K562 (cell line): Measurements from ENCODE around the gene KCNJ15.

Source experiments
- ATF7 ChIP-seq: fragments of 450-650 bp; IDR thresholded peaks from 2 replicates; pipeline ENCODE4 v1.7.1; 2014; ENCODE audit warnings: mild to moderate bottlenecking, moderate library complexity
- EZH2 ChIP-seq: IDR thresholded peaks from 2 replicates; pipeline ENCODE4 v1.6.1; 2012; ENCODE audit warnings: low read depth, mild to moderate bottlenecking, inconsistent platforms, low read length, borderline replicate concordance
- GABPA ChIP-seq: fragments of 200-800 bp; sonication (Bioruptor generic); conservative IDR thresholded peaks from 2 replicates; pipeline ENCODE4 v1.6.1; 2016; ENCODE audit warnings: low read depth, missing genetic modification characterization, missing compliant biosample characterization
- KLF6 ChIP-seq: fragments of 250-450 bp; sonication (Bioruptor Pico); IDR thresholded peaks from 2 replicates; pipeline ENCODE4 v1.4.0; 2020; ENCODE audit warnings: mild to moderate bottlenecking, moderate library complexity, borderline replicate concordance
- PHTF2 ChIP-seq: fragments of 250-450 bp; sonication (Bioruptor Pico); IDR thresholded peaks from 2 replicates; pipeline ENCODE4 v1.5.0; 2021; ENCODE audit warnings: mild to moderate bottlenecking
- SIN3A ChIP-seq, 2 experiments: fragments of 150-350 bp in 1 of 2; IDR thresholded peaks; 2 replicates each; pipeline ENCODE4 v1.6.1; 2011 to 2016; ENCODE audit warnings: borderline replicate concordance in 2 of 2, low read depth in 2 of 2, low read length in 2 of 2, mild to moderate bottlenecking in 2 of 2, moderate library complexity in 2 of 2; ENCODE audit not compliant: control insufficient read depth in 1 of 2
- THRAP3 ChIP-seq: fragments of 450-650 bp; IDR thresholded peaks from 2 replicates; pipeline ENCODE4 v1.6.1; 2016; ENCODE audit warnings: mild to moderate bottlenecking, inconsistent platforms, borderline replicate concordance
- ZC3H11A ChIP-seq: IDR thresholded peaks from 2 replicates; pipeline ENCODE4 v1.6.1; 2012; ENCODE audit warnings: low read depth, low read length, improper control_type of control experiment
- ZFP1 ChIP-seq: fragments of 450-650 bp; formaldehyde crosslinking; IDR thresholded peaks from 2 replicates; pipeline ENCODE4 v1.4.0; 2020; ENCODE audit warnings: mild to moderate bottlenecking, mixed read lengths
- ZNF224 ChIP-seq: sonication (generic); formaldehyde crosslinking; IDR thresholded peaks from 2 replicates; pipeline ENCODE4 v1.8.0; 2022; ENCODE audit warnings: mild to moderate bottlenecking, missing genetic modification reagents
- ZNF232 ChIP-seq: sonication (generic); formaldehyde crosslinking; IDR thresholded peaks from 2 replicates; pipeline ENCODE4 v1.8.0; 2022; ENCODE audit warnings: mild to moderate bottlenecking, missing genetic modification reagents
- TF ChIP-seq, protein P1 (sequence below), 3 experiments: IDR thresholded peaks in 2 of 3; conservative IDR thresholded peaks in 1 of 3; 2 replicates each; pipeline ENCODE4 v1.5.1; 2011 to 2012; ENCODE audit warnings: low read length in 3 of 3, mild to moderate bottlenecking in 3 of 3, control low read depth in 2 of 3, improper control_type of control experiment in 1 of 3, inconsistent platforms in 1 of 3, low read depth in 1 of 3, mixed read lengths in 1 of 3, moderate library complexity in 1 of 3; ENCODE audit not compliant: insufficient read depth in 2 of 3
- TF ChIP-seq, protein P2 (sequence below), 2 experiments: fragments of 450-650 bp in 1 of 2; sonication (generic) in 1 of 2; formaldehyde crosslinking in 1 of 2; IDR thresholded peaks in 1 of 2; conservative IDR thresholded peaks in 1 of 2; 2 replicates each; pipeline versions ENCODE4 v1.6.1 to v1.8.1; 2016 to 2023; ENCODE audit warnings: mild to moderate bottlenecking in 2 of 2, moderate library complexity in 2 of 2, inconsistent platforms in 1 of 2, missing genetic modification reagents in 1 of 2

DNA sequence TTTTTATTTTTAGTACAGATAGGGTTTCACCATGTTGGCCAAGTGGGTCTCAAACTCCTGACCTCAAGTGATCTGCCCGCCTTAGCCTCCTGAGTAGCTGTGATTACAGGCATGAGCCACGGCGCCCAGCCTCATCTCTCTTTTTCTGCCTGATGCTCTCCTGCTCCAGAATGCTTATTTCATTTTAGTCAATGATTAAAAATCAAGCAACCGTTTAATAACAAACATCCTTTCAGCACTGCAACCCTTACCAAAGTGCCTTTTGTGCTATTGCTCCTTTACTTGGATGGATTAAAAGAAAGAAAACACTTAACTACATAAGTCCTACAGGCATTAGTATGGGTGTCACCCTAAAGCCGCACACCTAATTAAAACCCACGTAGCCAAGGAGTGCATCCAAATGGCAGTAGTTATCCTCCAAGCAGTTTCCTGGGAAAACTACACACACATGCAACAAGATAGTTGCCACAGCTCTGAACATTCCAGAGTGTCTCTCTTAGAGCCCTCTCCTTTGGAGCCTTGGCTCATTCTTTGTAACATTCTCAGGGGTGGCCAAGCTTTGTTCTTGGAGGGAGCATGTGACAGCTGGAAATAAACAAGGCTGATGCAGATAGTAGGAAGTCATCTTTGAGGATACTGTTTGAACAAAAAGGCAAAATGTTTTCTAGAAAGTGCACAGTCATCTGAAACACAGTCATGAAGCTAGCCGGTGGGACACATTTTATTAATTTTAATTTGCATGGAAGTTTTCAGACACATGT lies 51.2 kb downstream of the KCNJ15 start:
- TF ChIP-seq, protein P1, sequence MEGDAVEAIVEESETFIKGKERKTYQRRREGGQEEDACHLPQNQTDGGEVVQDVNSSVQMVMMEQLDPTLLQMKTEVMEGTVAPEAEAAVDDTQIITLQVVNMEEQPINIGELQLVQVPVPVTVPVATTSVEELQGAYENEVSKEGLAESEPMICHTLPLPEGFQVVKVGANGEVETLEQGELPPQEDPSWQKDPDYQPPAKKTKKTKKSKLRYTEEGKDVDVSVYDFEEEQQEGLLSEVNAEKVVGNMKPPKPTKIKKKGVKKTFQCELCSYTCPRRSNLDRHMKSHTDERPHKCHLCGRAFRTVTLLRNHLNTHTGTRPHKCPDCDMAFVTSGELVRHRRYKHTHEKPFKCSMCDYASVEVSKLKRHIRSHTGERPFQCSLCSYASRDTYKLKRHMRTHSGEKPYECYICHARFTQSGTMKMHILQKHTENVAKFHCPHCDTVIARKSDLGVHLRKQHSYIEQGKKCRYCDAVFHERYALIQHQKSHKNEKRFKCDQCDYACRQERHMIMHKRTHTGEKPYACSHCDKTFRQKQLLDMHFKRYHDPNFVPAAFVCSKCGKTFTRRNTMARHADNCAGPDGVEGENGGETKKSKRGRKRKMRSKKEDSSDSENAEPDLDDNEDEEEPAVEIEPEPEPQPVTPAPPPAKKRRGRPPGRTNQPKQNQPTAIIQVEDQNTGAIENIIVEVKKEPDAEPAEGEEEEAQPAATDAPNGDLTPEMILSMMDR (IDR thresholded peaks at IDR 0.05 in 2 of 3, conservative IDR thresholded peaks at IDR 0.05 in 1 of 3; ENCODE audit: insufficient read depth in 2 of 3, low read depth in 1 of 3, low read length in 3 of 3): no peak
- TF ChIP-seq PHTF2: no peak
- no peak for TF ChIP-seq ZNF224 (CRISPR knock-in tag)
- no peak for TF ChIP-seq ATF7
- TF ChIP-seq THRAP3: no peak
- no peak for TF ChIP-seq KLF6 (CRISPR knock-in tag)
- no peak for TF ChIP-seq ZC3H11A
- TF ChIP-seq GABPA (tag): no peak
- no peak for TF ChIP-seq EZH2
- no peak for TF ChIP-seq ZNF232
- no peak for TF ChIP-seq SIN3A (IDR thresholded peaks at IDR 0.05; ENCODE audit: borderline replicate concordance in 2 of 2, control insufficient read depth in 1 of 2, low read depth in 2 of 2, low read length in 2 of 2)
- TF ChIP-seq, protein P2, sequence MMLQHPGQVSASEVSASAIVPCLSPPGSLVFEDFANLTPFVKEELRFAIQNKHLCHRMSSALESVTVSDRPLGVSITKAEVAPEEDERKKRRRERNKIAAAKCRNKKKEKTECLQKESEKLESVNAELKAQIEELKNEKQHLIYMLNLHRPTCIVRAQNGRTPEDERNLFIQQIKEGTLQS (IDR thresholded peaks at IDR 0.05): no peak
- TF ChIP-seq, protein P2 (CRISPR knock-in tag; conservative IDR thresholded peaks at IDR 0.05): no peak
- TF ChIP-seq ZFP1: no peak
